HepG2 (cell line): ENCODE measurements around the gene URB1. TPM values are rescaled to one million over a fixed set of nuclear protein-coding genes. Genes with fewer than 3 reads are reported as not detected.
A peak's percentile ranks its signal among the peaks of the same experiment; 100 is the strongest.

ENCODE experiments used
- ATAD3A ChIP-seq: sonication (generic); formaldehyde crosslinking; IDR thresholded peaks from 2 replicates; pipeline ENCODE4 v1.4.0; 2020; ENCODE audit warnings: missing genetic modification reagents
- ATF7 ChIP-seq, 2 experiments: fragments of 450-650 bp in 1 of 2; sonication (generic) in 1 of 2; formaldehyde crosslinking in 1 of 2; IDR thresholded peaks; 2 replicates each; pipeline versions ENCODE4 v1.4.0 to v1.6.1; 2016 to 2020; ENCODE audit warnings: antibody characterized with exemption in 1 of 2, mild to moderate bottlenecking in 1 of 2, missing genetic modification reagents in 1 of 2
- BRF2 ChIP-seq: sonication (generic); formaldehyde crosslinking; IDR thresholded peaks from 2 replicates; pipeline ENCODE4 v1.8.1; 2022; ENCODE audit warnings: mild to moderate bottlenecking, missing genetic modification reagents
- CSRNP1 ChIP-seq: sonication (generic); formaldehyde crosslinking; IDR thresholded peaks from 2 replicates; pipeline ENCODE4 v1.8.1; 2023; ENCODE audit warnings: mild to moderate bottlenecking, missing genetic modification reagents
- DPF2 ChIP-seq: sonication (generic); formaldehyde crosslinking; IDR thresholded peaks from 2 replicates; pipeline ENCODE4 v1.4.0; 2020; ENCODE audit warnings: mild to moderate bottlenecking, low read depth, missing genetic modification reagents, borderline replicate concordance
- ESRRA ChIP-seq: sonication (generic); formaldehyde crosslinking; IDR thresholded peaks from 2 replicates; pipeline ENCODE4 v1.5.1; 2020; ENCODE audit warnings: mild to moderate bottlenecking, low read depth, missing genetic modification reagents
- NR3C1 ChIP-seq: sonication (generic); formaldehyde crosslinking; IDR thresholded peaks from 2 replicates; pipeline ENCODE4 v1.4.0; 2020; ENCODE audit warnings: missing genetic modification reagents
- PHF20 ChIP-seq: sonication (generic); formaldehyde crosslinking; IDR thresholded peaks from 2 replicates; pipeline ENCODE4 v1.5.0; 2020; ENCODE audit warnings: mild to moderate bottlenecking, missing genetic modification reagents
- PLSCR1 ChIP-seq: sonication (generic); formaldehyde crosslinking; IDR thresholded peaks from 2 replicates; pipeline ENCODE4 v1.5.0; 2020; ENCODE audit warnings: missing genetic modification reagents, mild to moderate bottlenecking, borderline replicate concordance
- REXO4 ChIP-seq: sonication (generic); formaldehyde crosslinking; IDR thresholded peaks from 2 replicates; pipeline ENCODE4 v1.8.0; 2022; ENCODE audit warnings: missing genetic modification reagents, mild to moderate bottlenecking, borderline replicate concordance
- TBX2 ChIP-seq: sonication (generic); formaldehyde crosslinking; IDR thresholded peaks from 2 replicates; pipeline ENCODE4 v1.5.0; 2020; ENCODE audit warnings: missing genetic modification reagents, mild to moderate bottlenecking, borderline replicate concordance
- TIGD3 ChIP-seq: sonication (generic); formaldehyde crosslinking; IDR thresholded peaks from 2 replicates; pipeline ENCODE4 v1.5.1; 2020; ENCODE audit warnings: mild to moderate bottlenecking, missing genetic modification reagents, borderline replicate concordance
- ZMYM3 ChIP-seq: sonication (generic); formaldehyde crosslinking; IDR thresholded peaks from 2 replicates; pipeline ENCODE4 v1.5.1; 2020; ENCODE audit warnings: mild to moderate bottlenecking, missing genetic modification reagents
- ZNF275 ChIP-seq: sonication (generic); formaldehyde crosslinking; IDR thresholded peaks from 2 replicates; pipeline ENCODE4 v1.8.0; 2022; ENCODE audit warnings: missing genetic modification reagents, mild to moderate bottlenecking, inconsistent platforms, borderline replicate concordance
- ZNF513 ChIP-seq: sonication (generic); formaldehyde crosslinking; conservative IDR thresholded peaks from 2 replicates; pipeline ENCODE4 v1.5.0; 2020; ENCODE audit warnings: missing genetic modification reagents
- ZNF891 ChIP-seq: sonication (generic); formaldehyde crosslinking; IDR thresholded peaks from 2 replicates; pipeline ENCODE4 v1.5.0; 2020; ENCODE audit warnings: mild to moderate bottlenecking, missing genetic modification reagents
- ZSCAN21 ChIP-seq: sonication (generic); formaldehyde crosslinking; IDR thresholded peaks from 2 replicates; pipeline ENCODE4 v1.8.0; 2022; ENCODE audit warnings: mild to moderate bottlenecking, missing genetic modification reagents, moderate library complexity, borderline replicate concordance
- polyA plus RNA-seq, 8 experiments: library from polyadenylated mRNA; depleted of rRNA in 3 of 8; stranded (reverse) in 7 of 8; unstranded in 1 of 8; fragments of >200 nt; fragmentation: Illumina TruSeq in 4 of 8; extraction: Trizol in 4 of 8; gene quantifications; 2 replicates each; pipeline versions ENCODE4 v1.2.1 to v1.2.3, GENCODE V29; 2011 to 2016; ENCODE audit warnings: low read depth in 4 of 8, missing spikeins in 1 of 8, mixed read lengths in 1 of 8; ENCODE audit not compliant: insufficient read depth in 1 of 8
- total RNA-seq, 5 experiments: library from RNA; depleted of rRNA; stranded (reverse); fragments of >200 nt; fragmentation: Illumina TruSeq; extraction: Trizol; gene quantifications; 2 replicates each; pipeline ENCODE4 v1.2.3, GENCODE V29; 2016; ENCODE audit warnings: low read depth in 1 of 5
- TF ChIP-seq, protein P1 (sequence below): sonication (generic); formaldehyde crosslinking; IDR thresholded peaks from 2 replicates; pipeline ENCODE4 v1.4.0; 2020; ENCODE audit warnings: mild to moderate bottlenecking, low read depth, missing genetic modification reagents

The URB1 gene
- total and polyA plus RNA-seq, 2 of the 13 experiments (the other 11 are each of a cell fraction or from before 2014, with no cell fraction given): 4.5 to 16.7 TPM

DNA sequence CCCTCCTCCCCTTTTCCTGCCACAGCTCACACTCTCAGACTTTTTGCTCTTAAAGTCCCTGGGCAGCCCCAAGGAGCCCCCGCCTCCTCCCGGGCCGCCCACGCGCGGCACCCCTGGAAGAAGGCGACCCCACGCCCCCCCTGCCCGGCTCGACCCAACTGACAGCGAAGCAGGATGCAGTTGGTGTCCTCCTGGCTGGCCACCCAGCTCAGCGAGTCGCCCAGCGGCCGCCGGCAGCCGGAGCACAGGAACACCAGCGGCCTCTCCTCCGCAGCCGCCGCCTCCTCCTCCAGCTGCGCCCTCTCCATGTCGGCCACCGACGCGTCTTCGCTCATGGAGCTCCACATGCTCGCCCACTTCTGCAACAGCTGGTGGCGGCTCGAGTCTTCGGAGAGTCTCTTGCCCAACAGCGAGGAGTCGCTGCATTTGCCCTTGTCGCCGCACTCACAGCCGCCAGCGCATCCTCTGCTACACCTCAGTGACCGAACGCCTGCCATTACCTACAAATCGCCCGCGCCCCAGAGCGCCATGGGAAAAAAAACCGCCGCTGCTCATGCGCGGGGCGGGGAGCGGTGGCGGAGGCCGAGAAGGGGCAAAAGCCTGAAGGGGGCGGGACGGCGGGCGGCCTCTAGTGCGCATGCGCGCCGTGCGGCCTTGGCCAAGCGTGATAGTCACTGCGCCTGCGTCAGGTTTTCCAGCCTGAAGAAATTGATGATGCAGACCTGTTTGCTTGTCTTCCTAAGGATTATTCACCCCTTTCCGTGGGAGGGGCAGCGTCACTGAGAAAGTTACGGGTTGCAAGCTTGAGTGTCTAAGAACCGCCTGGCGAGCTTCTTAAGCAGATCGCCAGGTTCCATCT is 114.1 kb downstream of the URB1 start, which contains the start of gene MIS18A (continued):
- TF ChIP-seq PLSCR1 (CRISPR knock-in tag): 0 out of 2 replicates have a peak, but pooled peaks have one; percentile 59
- TF ChIP-seq, protein P1, sequence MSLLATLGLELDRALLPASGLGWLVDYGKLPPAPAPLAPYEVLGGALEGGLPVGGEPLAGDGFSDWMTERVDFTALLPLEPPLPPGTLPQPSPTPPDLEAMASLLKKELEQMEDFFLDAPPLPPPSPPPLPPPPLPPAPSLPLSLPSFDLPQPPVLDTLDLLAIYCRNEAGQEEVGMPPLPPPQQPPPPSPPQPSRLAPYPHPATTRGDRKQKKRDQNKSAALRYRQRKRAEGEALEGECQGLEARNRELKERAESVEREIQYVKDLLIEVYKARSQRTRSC (CRISPR knock-in tag): no peak
- TF ChIP-seq ATAD3A: no peak
- 0 out of 2 replicates have a peak, but pooled peaks have one; percentile 56 for TF ChIP-seq ZNF275 (CRISPR knock-in tag)
- no peak for TF ChIP-seq NR3C1 (CRISPR knock-in tag)
- peak; percentile 43; the same call in 1 of the 2 replicates for TF ChIP-seq ZMYM3 (CRISPR knock-in tag)
- peak; percentile 85 for TF ChIP-seq PHF20 (CRISPR knock-in tag)
- TF ChIP-seq DPF2 (CRISPR knock-in tag): no peak
- TF ChIP-seq BRF2 (CRISPR knock-in tag): no peak
- TF ChIP-seq TIGD3 (CRISPR knock-in tag): no peak
- peak; percentile 72; the same call in 1 of the 2 replicates for TF ChIP-seq TBX2 (CRISPR knock-in tag)
- TF ChIP-seq ZNF513 (CRISPR knock-in tag): no peak
- TF ChIP-seq CSRNP1 (CRISPR knock-in tag): no peak
- TF ChIP-seq ESRRA: peak; percentile 39; the same call in 1 of the 2 replicates
- TF ChIP-seq ZNF891: no peak
- no peak for TF ChIP-seq ATF7 (IDR thresholded peaks at IDR 0.05)
- TF ChIP-seq ATF7 (CRISPR knock-in tag; IDR thresholded peaks at IDR 0.05): no peak
- TF ChIP-seq ZSCAN21 (CRISPR knock-in tag): peak; percentile 72
- no peak for TF ChIP-seq REXO4 (CRISPR knock-in tag)
